Ishikawa (cell line): ENCODE measurements around the gene MID1.

ENCODE experiments used
- CREB1 ChIP-seq: IDR thresholded peaks from 2 replicates; pipeline ENCODE4 v1.6.1; 2012; ENCODE audit warnings: low read depth
- EGR1 ChIP-seq: IDR thresholded peaks from 2 replicates; pipeline ENCODE4 v1.6.1; 2012
- EP300 ChIP-seq: IDR thresholded peaks from 2 replicates; pipeline ENCODE4 v1.6.1; 2012; ENCODE audit warnings: borderline replicate concordance
- FOXM1 ChIP-seq: IDR thresholded peaks from 2 replicates; pipeline ENCODE4 v1.6.1; 2012; ENCODE audit warnings: low read depth, borderline replicate concordance
- RAD21 ChIP-seq: IDR thresholded peaks from 2 replicates; pipeline ENCODE4 v1.6.1; 2012; ENCODE audit warnings: low read depth
- REST ChIP-seq: IDR thresholded peaks from 2 replicates; pipeline ENCODE4 v1.6.1; 2012; ENCODE audit warnings: low read depth, mild to moderate bottlenecking
- TAF1 ChIP-seq: IDR thresholded peaks from 2 replicates; pipeline ENCODE4 v1.6.1; 2012; ENCODE audit warnings: low read depth, mild to moderate bottlenecking
- YY1 ChIP-seq: IDR thresholded peaks from 2 replicates; pipeline ENCODE4 v1.6.1; 2012; ENCODE audit warnings: low read depth
- TF ChIP-seq, protein P1 (sequence below): IDR thresholded peaks from 2 replicates; pipeline ENCODE4 v1.6.1; 2012

GRCh38 chrX:10666102-10666501, 45.7 kb upstream of the MID1 start:
- TF ChIP-seq, protein P1, sequence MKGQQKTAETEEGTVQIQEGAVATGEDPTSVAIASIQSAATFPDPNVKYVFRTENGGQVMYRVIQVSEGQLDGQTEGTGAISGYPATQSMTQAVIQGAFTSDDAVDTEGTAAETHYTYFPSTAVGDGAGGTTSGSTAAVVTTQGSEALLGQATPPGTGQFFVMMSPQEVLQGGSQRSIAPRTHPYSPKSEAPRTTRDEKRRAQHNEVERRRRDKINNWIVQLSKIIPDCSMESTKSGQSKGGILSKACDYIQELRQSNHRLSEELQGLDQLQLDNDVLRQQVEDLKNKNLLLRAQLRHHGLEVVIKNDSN = no peak
- TF ChIP-seq TAF1 = no peak
- no peak for TF ChIP-seq EP300
- no peak for TF ChIP-seq REST
- TF ChIP-seq RAD21 = no peak
- no peak for TF ChIP-seq EGR1
- TF ChIP-seq CREB1 = no peak
- no peak for TF ChIP-seq FOXM1
- TF ChIP-seq YY1 = no peak
